Stimulated activated CD4-positive, alpha-beta T cell treated with anti-CD3 and anti-CD28 coated beads, Interleukin-1b, Interleukin-23, amount 100 ng/mL, for 1 hour (primary cell): Measurements from ENCODE around the gene MKNK2.
A peak's percentile ranks its signal among the peaks of the same experiment; 100 is the strongest.

Source experiments
- DNase-seq, 2 donors: peaks; one replicate each; pipeline ENCODE4 v3.0.0-alpha.2; 2020; ENCODE audit warnings: low read depth in 2 of 2

The MKNK2 gene

GRCh38 chr19:2032296-2032941, 18.6 kb downstream of the MKNK2 start:
- DNase-seq: no peak

GRCh38 chr19:2027361-2027760, 23.7 kb downstream of the MKNK2 start:
- DNase-seq: no peak

DNA sequence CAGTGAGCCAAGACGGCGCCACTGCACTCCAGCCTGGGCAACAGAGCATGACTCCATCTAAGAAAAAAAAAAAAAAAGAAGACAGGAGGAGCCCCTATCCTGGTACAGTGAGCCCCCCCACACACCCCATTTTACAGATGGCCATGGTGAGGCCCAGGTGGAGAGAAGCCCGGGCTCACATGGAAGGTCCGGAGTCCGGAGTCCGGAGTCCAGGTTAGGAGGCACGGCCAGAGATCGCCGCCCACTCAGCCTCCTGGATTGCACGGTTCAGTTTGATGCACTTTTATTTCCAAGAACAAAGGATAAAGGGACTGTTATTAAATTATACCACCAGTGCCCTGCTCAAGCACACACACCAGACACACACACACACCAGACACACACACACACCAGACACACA, 24.3 kb downstream of the MKNK2 start:
- DNase-seq: no peak

- DNase-seq: no peak
Measured at GRCh38 chr19:2022289-2022688, 28.8 kb downstream of the MKNK2 start.

GRCh38 chr19:2021453-2022140, 29.4 kb downstream of the MKNK2 start:
- no peak for DNase-seq

GRCh38 chr19:2018752-2019151, 32.3 kb downstream of the MKNK2 start:
- no peak for DNase-seq

- DNase-seq: no peak
Measured at GRCh38 chr19:2016041-2016807, 34.8 kb downstream of the MKNK2 start.

- DNase-seq: peak in 1 of 2 donors; percentile 46
Measured at GRCh38 chr19:2015608-2015950, 35.5 kb downstream of the MKNK2 start, which contains the start of gene BTBD2. BTBD2 (minus strand) TSS chr19:2015714; CDS start chr19:2015703, 11 bp downstream.

GRCh38 chr19:2014731-2015607, 36.1 kb downstream of the MKNK2 start:
- DNase-seq: no peak

DNA sequence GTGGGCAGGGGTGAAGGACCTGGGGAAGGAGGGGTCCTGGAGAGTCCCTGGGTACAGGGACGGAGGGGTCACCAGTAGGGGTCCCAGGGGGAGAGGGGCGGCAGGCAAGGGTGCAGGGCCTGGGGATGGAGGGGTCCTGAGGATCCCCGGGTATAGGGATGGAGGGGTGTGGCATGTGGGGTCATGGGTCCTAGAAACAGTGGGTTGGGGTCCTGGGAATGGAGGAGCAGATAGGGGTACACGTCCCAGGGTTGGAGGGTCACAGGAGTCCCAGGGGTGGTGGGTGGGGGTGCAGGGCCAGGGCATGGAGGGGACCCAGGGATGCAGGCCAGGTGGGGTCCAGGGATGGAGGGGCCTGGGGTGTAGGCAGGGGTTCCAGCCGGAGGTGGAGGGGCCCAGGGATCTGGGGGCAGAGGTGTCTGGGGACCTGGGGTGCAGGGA, 36.9 kb downstream of the MKNK2 start:
- no peak for DNase-seq

DNA sequence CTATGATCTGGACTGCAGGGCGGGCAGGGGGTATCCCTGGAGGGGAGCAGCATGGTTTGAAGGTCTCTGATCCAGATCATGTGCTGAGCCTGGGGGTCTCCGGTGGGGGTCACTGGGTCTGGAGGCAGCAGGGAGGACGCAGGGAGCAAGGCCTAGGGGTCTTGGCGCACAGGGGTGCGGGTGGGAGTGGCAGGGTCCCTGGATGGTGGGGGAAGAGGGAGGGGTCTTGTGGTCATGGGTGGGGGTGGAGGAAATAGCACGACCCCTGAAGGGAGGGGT, 37.4 kb downstream of the MKNK2 start:
- no peak for DNase-seq

DNA sequence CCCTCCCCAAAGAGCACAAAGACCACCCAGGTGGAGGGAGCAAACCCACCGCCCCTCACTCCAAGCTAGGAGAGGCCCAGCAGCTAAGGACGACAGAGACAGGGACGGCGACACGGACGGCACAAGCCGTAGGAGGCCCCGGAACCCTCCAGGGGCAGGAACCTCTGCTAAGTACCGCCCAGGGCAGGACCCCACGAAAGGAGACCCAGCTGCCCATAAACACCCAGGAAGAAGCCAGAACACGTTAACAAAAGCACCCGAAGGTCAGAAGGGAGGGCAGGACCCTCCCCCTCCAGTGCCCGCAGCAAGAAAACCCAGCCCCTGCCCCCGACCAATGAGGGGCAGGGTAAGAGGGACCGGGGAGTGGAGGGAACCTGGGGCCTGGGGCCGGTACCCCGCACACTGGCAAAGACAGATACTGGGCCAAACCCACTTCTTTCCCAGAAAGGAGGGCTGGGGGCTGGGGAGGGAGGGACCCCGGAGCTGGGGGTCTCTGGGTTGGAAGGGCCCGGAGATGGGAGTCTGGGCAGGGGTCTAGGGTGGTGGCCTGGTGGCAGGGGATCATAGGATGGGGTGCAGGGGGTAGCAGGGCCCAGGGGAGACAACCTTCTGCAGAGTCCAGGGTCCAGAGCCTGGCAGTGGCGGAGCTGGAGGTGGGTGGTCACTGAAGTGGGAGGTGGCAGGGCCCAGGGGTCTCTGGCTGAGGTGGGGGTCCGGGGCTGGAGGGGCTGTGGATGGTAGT, 37.9 kb downstream of the MKNK2 start:
- DNase-seq: no peak

- no peak for DNase-seq
Measured at GRCh38 chr19:2011169-2011568, 39.9 kb downstream of the MKNK2 start.

- no peak for DNase-seq
Measured at GRCh38 chr19:2010135-2010668, 40.8 kb downstream of the MKNK2 start.

- DNase-seq: no peak
Measured at GRCh38 chr19:2003874-2004273, 47.2 kb downstream of the MKNK2 start.

- DNase-seq: no peak
Measured at GRCh38 chr19:1999856-2000515, 51.1 kb downstream of the MKNK2 start.

DNA sequence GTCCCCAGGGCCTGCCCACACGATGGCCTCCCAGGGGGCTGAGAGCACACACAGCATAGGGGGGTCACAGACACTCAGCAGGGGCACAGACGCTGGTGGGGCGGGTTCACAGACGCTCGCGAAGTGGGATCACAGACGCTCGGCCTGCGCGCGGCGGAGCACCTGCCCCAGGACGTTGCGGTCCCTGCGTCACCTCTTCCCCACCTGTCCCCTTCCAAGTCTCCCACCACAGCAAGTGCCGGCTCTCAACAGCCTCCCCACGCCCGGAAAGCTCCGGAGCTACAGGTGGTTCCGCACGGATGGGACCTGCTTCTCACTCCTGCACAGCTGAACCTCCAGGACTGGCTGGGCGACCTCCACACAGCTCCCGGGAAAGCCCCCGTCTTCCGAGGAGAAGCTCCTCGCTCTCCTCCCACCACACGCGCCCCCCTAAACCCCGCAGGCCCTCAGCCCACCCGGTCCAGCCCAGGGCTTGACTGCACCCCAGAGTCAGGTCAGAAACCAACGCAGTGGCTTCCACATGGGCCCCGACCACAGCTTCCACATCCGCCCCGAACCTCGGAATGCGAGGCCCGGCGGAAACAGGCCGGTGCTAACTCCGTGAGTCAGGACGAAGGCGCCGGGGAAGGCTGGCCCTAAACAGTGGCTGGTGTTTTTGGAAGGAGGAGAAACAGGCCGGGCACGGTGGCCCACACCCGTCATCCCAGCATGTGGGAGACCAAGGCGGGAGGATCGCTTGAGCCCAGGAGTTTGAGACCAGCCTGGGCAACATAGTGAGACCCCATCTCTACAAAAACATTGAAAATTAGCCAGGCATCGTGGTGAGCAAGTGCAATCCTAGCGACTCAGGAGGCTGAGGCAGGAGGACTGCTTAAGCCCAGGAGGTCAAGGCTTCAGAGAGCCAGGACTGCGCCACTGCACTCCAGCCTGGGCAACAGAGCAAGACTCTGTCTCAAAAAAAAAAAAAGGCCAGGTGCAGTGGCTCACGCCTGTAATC, 52.0 kb downstream of the MKNK2 start:
- no peak for DNase-seq

DNA sequence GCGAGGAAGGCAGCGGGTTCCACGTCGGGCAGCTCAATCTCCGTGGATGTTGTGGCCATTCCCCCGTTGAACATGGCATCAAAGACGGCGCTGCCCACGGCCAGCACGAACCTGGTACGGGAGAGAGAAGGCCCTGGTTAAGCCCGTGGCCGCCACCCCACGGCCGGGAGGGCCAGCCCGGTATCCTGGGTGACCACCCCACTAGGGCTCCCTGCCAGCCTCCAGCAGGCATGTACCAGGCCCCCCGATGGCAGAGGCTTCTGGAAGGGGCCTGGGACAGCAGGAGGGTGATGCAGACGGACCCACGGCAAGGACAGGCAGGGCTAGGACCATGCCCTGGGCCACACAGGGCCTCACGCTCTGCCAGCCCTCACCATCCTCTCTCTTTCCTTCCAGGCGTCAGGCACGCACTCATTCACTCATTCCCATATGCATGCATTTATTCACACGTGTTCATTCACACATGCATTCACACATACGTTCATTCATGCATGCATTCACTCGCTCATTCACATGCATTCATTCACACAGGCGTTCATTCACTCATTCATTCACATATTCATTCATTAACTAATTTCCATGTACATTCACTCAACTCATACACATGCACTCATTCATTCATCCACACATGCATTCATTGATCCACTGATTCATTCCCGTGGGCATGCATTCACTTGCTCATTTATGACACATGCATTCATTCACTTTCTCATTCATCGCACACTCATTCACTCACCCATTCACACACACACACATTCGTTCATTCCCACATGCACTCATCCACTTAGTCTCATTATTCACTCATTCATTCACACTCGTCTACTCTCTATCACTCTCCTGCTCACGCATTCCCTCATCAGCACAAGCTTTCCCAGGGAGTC, 53.5 kb downstream of the MKNK2 start:
- no peak for DNase-seq
